ENCODE data around the gene CHCHD1. TPM values are rescaled to one million over a fixed set of nuclear protein-coding genes. Genes with fewer than 3 reads are reported as not detected.

CHCHD1 gene
- total RNA-seq, 1 experiment from 2014 or later, result 36.6 TPM

DNA sequence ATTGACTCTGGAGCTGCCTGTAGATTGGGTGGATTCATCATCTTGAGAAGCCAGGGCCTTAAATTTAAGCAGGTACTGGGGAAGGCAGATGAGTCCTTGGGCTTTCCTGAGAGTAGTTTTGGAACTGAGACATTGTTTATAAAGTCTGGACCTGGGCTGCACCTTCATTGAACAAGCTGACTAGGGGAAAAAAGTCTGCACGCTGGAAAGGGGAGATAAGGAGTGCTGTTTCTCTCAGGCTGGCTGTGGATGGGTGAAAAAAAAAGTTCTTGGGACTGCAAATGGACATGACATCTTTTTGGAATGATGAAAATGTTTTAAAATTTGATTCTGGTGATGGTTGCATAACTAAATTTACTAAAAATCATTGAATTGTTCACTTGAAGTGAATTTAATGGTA is 25.7 kb upstream of the CHCHD1 start:
- H3K79me2 ChIP-seq (ENCODE audit: insufficient read depth, low read length), result peaks cover 13% of the 10 kb centered on the region
- POLR2A ChIA-PET, result interaction anchor here (1.2 to 1.7 kb wide), 2 partner anchors 14 to 16 kb away, joined by 3 to 4 read pairs; a partner anchor contains a TSS
- DNase-seq (ENCODE audit: low read depth, low spot score) (no peak), ATAC-seq (no peak)
- no peak overlapping the region for H2AFZ ChIP-seq (ENCODE audit: low read depth, low read length, poor library complexity, severe bottlenecking)
- RAD21 ChIA-PET (ENCODE audit: low non-redundant PET in 1 of 2, low total read pairs in 2 of 2, uncharacterized antibody in 2 of 2, unreplicated experiment in 2 of 2), result no interaction called here
- no peak overlapping the region for H3K9ac ChIP-seq (ENCODE audit: low read length)
- peaks cover 24 to 27% of the 10 kb centered on the region in 2 experiments for H3K36me3 ChIP-seq (ENCODE audit: control insufficient read depth in 1 of 2, insufficient read depth in 2 of 2, low read length in 2 of 2)
- H3K27ac ChIP-seq (ENCODE audit: low read depth, low read length), result no peak overlapping the region
- TF ChIP-seq, protein P1, sequence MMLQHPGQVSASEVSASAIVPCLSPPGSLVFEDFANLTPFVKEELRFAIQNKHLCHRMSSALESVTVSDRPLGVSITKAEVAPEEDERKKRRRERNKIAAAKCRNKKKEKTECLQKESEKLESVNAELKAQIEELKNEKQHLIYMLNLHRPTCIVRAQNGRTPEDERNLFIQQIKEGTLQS (IDR thresholded peaks at IDR 0.05), result no peak
- TF ChIP-seq EZH2phosphoT487 (IDR thresholded peaks at IDR 0.05; ENCODE audit: borderline replicate concordance), result no peak
- no peak for TF ChIP-seq EZH2 (IDR thresholded peaks at IDR 0.05)
- TF ChIP-seq ZNF274 (IDR thresholded peaks at IDR 0.05; ENCODE audit: low read depth, low read length), result no peak
- no peak for TF ChIP-seq POLR2A (IDR thresholded peaks at IDR 0.05; ENCODE audit: borderline replicate concordance, extremely low read depth, insufficient read depth, insufficient read length)
- TF ChIP-seq YY1 (IDR thresholded peaks at IDR 0.05; ENCODE audit: extremely low read depth, insufficient replicate concordance, low read depth, low read length), result no peak
- TF ChIP-seq TCF7L2 (IDR thresholded peaks at IDR 0.05; ENCODE audit: borderline replicate concordance, extremely low read depth, insufficient read depth, insufficient read length), result no peak
- no peak for TF ChIP-seq ZFX (IDR thresholded peaks at IDR 0.05)
- TF ChIP-seq, protein P2, sequence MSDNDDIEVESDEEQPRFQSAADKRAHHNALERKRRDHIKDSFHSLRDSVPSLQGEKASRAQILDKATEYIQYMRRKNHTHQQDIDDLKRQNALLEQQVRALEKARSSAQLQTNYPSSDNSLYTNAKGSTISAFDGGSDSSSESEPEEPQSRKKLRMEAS (IDR thresholded peaks at IDR 0.05), result no peak
- no peak for TF ChIP-seq FOSL1 (IDR thresholded peaks at IDR 0.05; ENCODE audit: low read depth)
- TF ChIP-seq SRF (IDR thresholded peaks at IDR 0.05; ENCODE audit: low read depth), result no peak
- no peak for TF ChIP-seq SP1 (IDR thresholded peaks at IDR 0.05; ENCODE audit: low read depth)
- TF ChIP-seq ELF1 (IDR thresholded peaks at IDR 0.05; ENCODE audit: borderline replicate concordance, low read depth), result no peak
- TF ChIP-seq SIN3A (IDR thresholded peaks at IDR 0.05; ENCODE audit: low read depth), result no peak
- no peak for TF ChIP-seq JUND (IDR thresholded peaks at IDR 0.05)
- TF ChIP-seq, protein P3, sequence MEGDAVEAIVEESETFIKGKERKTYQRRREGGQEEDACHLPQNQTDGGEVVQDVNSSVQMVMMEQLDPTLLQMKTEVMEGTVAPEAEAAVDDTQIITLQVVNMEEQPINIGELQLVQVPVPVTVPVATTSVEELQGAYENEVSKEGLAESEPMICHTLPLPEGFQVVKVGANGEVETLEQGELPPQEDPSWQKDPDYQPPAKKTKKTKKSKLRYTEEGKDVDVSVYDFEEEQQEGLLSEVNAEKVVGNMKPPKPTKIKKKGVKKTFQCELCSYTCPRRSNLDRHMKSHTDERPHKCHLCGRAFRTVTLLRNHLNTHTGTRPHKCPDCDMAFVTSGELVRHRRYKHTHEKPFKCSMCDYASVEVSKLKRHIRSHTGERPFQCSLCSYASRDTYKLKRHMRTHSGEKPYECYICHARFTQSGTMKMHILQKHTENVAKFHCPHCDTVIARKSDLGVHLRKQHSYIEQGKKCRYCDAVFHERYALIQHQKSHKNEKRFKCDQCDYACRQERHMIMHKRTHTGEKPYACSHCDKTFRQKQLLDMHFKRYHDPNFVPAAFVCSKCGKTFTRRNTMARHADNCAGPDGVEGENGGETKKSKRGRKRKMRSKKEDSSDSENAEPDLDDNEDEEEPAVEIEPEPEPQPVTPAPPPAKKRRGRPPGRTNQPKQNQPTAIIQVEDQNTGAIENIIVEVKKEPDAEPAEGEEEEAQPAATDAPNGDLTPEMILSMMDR (IDR thresholded peaks at IDR 0.05 in 2 of 3, conservative IDR thresholded peaks at IDR 0.05 in 1 of 3; ENCODE audit: borderline replicate concordance in 1 of 3, insufficient read depth in 1 of 3, low read depth in 2 of 3, low read length in 2 of 3), result no peak
- TF ChIP-seq CEBPB (IDR thresholded peaks at IDR 0.05; ENCODE audit: low read depth), result no peak
- no peak for TF ChIP-seq EGR1 (IDR thresholded peaks at IDR 0.05; ENCODE audit: low read depth)
- BruUV-seq (replicated peaks), result no TSS peak
- CTCF ChIA-PET, result no interaction called here
- peaks cover 0 to 32% of the 10 kb centered on the region in 2 experiments; a peak in 3 of 4 replicates for H3K4me1 ChIP-seq (ENCODE audit: control insufficient read depth in 1 of 2, insufficient read depth in 2 of 2, low read length in 2 of 2)
- H3K27me3 ChIP-seq (ENCODE audit: insufficient read depth, low read length), result no peaks in the 10 kb centered on the region
- H3K9me3 ChIP-seq (ENCODE audit: control insufficient read depth in 1 of 2, insufficient read depth in 1 of 2, low read depth in 1 of 2, low read length in 2 of 2), result no peaks in the 10 kb centered on the region
- H3K4me2 ChIP-seq (ENCODE audit: low read length), result peak overlapping the region; percentile 40
- no peak overlapping the region for H3K4me3 ChIP-seq (replicated peaks in 1 of 2; ENCODE audit: low read depth in 1 of 2, low read length in 2 of 2)
- H3K9me2 ChIP-seq (ENCODE audit: insufficient read depth), result no peaks in the 10 kb centered on the region
- 0 out of 2 replicates have a peak, but pooled peaks cover 4% of the 10 kb centered on the region for H4K20me1 ChIP-seq (ENCODE audit: insufficient read depth)
- intact Hi-C loops (cut with micrococcal nuclease), result no loop called here
